Endometrial microvascular endothelial cells (primary cell): ENCODE data around the gene ZNF618. TPM values are rescaled to one million over a fixed set of nuclear protein-coding genes. Genes with fewer than 3 reads are reported as not detected.

Experiments used
- in situ Hi-C: cut with HindIII; loops from 2 replicates; pipeline ENCODE4 v1.10.0; 2017; ENCODE audit warnings: low sequenced_read_pairs, low pct_unique_long_range_greater_than_20kb; ENCODE audit errors: inconsistent ontology term
- total RNA-seq: library from RNA; depleted of rRNA; stranded (reverse); fragments of >200 nt; gene quantifications from one replicate; pipeline ENCODE4 v1.2.3, GENCODE V29; 2015; ENCODE audit errors: inconsistent ontology term

ZNF618 gene, protein sequence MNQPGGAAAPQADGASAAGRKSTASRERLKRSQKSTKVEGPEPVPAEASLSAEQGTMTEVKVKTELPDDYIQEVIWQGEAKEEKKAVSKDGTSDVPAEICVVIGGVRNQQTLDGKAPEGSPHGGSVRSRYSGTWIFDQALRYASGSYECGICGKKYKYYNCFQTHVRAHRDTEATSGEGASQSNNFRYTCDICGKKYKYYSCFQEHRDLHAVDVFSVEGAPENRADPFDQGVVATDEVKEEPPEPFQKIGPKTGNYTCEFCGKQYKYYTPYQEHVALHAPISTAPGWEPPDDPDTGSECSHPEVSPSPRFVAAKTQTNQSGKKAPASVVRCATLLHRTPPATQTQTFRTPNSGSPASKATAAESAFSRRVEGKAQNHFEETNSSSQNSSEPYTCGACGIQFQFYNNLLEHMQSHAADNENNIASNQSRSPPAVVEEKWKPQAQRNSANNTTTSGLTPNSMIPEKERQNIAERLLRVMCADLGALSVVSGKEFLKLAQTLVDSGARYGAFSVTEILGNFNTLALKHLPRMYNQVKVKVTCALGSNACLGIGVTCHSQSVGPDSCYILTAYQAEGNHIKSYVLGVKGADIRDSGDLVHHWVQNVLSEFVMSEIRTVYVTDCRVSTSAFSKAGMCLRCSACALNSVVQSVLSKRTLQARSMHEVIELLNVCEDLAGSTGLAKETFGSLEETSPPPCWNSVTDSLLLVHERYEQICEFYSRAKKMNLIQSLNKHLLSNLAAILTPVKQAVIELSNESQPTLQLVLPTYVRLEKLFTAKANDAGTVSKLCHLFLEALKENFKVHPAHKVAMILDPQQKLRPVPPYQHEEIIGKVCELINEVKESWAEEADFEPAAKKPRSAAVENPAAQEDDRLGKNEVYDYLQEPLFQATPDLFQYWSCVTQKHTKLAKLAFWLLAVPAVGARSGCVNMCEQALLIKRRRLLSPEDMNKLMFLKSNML
- 13.4 TPM for total RNA-seq

DNA sequence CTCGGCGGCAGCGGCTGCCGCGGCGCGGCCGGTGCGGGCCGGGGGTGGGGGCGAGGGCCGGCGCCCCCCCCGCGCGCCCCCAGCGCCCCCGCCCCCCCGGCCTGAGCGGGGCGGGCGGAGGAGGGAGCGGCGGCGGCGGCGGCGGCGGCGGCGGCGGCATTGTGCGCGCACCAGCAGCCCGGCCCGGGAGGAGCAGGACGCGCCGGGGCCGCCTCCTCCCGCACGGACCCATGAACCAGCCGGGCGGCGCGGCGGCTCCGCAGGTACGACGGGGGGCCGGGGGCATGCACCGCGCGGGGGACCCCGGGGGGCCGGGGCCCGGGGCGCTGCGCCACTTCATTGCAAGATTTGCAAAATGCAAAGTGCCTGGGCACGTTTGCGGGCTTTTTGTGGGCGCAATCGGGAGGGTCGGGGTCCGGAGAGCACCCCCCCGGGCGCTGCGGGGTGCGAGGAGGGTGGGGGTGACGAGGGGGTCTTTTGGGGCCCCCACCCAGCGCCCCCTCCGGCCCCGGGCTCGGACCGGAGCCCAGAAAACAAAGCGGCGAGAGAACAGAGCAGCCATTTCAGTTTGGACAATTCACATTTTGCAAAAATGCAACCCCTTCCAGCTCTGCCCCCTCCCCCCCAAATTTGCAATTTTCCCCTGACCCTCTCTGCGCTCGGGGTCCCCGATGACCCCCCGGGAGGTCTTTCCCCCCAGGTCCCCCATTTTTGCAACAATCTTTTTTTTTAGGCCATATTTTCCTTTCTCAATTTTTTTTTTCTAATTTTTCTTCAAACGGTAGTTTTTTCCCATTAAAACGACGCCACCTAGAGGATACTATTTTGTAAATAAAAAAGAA, at the start of gene ZNF618:
Gene ZNF618 (plus strand): TSS at position 159 of the 842 bp plus-strand sequence. CDS start 72 bp downstream, at position 231.
- in situ Hi-C loops = no loop called here

DNA sequence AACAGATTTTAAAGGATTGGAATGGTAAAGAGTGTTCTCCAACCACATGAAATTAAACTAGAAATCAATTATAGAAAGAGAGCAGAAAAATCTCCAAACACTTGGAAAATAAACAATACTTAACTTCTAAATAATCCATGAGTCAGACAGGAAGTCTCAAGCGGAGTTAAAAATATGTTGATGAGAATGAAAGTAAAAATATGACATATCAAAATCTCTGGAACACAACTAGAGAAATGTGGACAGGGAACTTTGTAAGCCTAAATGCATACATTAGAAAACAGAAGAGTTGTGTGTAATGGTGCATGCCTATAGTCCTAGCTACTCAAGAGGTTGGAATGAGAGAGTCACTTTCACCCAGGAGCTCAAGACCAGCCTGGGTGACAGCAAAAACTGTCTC, 47.9 kb upstream of the ZNF618 start:
- in situ Hi-C loops = no loop called here

DNA sequence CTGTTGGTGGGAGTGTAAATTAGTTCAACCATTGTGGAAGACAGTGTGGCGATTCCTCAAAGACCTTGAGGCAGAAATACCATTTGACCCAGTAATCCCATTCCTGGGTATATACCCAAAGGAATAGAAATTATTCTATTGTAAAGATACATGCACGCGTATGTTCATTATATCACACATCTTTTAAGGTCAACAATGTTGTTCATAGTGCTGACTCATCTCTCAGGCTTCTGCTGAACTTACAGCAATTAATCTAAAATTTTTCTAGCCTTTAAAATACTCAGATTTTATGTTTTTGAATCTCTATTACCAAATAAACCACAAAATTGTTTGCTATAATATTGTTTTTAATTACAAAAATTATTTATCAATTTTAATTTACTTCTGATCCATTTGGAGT, 38.8 kb upstream of the ZNF618 start:
- in situ Hi-C loops = no loop called here

DNA sequence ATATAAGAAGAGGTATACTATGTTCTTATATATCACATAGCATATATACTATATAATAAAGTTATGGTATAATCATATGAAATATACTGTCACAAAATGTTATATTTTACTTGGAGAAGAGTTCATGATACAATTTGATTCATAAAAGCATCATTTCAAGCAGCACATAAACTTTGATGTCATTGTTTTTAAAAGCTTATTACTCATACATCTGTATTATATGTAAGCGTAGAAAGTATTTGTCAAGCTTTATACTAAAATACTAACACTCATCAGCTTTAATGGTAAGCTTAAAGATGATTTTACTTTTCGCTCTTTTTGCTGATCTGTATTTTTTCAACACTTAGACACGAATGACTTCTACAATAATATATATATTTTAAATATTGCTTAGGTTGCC, 34.0 kb upstream of the ZNF618 start:
- in situ Hi-C loops = no loop called here

DNA sequence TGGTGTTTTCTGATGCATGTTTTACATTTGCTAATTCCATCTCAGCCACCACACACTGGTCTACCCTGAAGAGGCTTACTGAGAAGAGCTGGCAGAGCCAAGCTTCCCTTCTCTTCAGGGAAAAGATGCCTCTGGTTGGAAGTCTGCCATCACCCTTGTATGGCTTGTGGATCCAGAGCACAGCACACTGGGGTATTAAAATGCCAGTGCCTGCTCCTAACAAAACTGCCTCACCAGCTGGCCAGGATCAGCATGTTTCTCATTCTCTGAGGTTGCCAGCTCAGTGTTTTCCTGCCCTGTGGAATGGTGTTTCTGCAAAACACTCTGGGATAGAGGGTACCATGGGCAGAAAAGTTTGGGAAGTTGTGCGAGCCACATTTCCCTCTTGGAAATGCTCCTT, 31.6 kb upstream of the ZNF618 start:
- in situ Hi-C loops = no loop called here

DNA sequence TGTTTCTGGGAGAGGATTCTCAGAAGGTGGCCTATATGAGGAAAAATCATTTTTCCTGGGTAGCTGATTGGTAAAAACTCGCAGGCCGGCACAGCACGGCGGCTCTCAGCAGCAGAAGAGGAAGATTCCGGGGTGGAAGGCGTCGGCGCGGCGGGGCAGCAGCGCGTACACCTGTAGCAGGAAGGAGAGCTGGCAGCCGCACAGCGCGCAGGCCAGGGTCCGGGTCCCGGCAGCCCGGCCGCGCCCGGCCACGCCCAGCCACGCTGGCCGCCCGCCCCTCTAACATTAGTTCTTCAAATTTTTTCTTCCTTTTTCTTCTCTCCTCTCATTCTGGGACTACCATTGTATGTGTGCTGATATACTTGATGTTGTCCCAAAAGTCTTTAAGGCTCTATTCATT, 24.8 kb upstream of the ZNF618 start:
- in situ Hi-C loops = no loop called here

DNA sequence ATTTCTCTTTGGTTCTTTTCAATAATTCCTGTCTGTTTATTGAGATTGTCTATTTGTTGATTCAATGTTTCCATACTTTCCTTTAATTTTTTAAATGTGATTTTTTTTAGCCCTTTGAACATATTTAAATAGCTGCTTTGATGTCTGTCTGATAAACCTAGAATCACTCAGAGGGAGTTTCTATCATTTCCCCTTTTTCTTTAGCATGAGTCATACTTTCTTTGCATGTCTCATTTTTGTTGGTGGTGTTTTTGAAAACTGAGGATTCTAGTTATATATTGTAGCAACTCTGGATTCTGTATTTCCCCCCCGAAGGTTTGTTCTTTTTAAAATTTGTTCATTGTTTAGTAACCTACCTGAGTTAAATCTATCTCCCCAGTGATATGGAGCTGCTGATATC, 24.2 kb upstream of the ZNF618 start:
- in situ Hi-C loops = no loop called here

DNA sequence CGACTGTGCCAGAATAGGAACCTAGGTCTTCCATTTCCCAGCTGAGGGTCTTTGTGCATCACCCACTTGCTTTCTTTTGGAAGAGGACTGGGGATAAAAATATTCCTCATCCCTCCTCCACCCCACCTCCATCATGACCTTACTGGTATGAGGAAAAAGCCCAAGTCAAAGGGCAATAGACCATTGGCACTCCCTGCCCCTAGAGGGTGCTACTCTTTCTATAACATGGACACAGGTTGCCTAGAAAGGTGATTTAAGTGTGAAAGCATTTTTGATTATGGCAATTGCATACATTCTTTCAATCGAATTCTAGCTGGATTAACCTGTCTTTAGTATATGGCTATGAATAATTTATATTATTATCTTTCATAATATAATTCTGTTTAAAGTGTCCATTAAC, 22.8 kb upstream of the ZNF618 start:
- in situ Hi-C loops = no loop called here

DNA sequence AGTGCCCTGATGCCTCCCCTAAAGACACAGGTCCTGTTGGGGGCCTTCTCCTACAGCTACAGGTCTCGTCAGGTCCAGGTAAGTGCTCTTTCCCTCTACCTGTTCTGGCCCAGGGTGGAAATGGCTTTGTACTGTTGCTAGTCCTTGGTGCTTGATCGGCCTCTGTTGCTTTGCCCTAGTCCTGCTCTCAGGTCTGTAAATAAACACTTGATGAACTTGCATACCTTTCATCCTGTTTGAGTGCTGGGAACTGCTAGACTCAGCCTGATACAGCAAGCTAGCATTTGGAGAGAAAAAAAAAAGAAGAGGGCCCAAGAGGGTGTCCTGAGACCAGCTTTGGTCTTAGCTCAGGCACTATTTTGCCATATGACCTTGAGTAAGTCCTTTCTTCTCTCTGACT, 21.8 kb upstream of the ZNF618 start:
- in situ Hi-C loops = no loop called here

DNA sequence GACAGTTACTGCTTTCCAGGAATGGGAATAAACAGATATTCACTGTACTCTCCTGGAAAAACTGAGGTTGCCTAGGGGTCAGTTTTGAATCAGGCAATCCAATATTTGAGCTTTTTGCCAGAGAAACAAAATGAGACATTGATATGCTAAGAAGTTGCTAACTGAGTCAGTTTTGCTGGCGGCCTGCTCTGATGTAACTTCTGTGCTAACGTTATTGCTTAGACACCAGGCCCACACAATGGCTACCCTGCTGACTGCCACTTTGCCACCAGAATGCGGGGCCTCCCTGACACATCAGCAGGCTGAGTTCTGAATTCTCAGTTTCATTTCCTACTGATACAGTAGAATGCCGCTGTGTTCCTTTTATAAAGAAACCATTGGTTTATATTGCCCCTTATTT, 18.2 kb upstream of the ZNF618 start:
- in situ Hi-C loops = no loop called here

DNA sequence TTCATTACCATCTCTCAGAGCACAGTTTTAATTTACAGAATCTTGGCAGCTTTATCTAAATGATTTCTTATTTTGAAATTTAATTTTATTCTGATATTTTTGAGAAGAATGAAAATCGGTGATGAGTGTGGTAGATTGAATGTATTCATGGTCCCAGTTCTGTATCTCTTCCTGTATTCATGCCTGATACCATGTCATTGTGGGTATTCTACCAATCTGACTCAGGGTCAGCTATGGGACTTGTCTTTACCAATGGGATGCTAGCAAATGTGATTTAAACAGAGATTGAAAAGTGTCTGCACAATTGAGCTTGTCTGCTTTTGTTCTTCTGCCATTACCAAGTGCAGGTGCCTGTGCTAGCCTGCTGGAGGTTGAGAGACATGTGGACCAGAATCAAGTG, 17.8 kb upstream of the ZNF618 start:
- in situ Hi-C loops = no loop called here

DNA sequence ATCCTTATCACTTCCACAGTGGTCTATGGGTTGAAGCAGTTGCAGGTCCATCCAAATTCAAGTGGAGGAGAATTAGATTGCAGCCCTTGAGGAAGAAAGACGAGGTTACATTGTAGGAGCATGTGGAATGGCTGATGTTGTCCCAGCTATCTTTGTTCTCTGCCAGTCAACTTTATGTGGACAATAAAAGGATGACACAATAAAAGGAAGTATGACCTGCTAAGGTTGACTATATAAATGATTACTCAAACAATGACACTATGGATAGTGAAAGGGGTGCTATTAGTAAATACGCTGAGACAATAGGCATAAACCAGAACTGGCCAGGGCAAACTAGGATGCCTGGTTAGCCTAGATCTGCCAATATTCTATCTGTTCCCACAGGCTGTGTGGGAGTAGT, 12.8 kb upstream of the ZNF618 start:
- in situ Hi-C loops = no loop called here

DNA sequence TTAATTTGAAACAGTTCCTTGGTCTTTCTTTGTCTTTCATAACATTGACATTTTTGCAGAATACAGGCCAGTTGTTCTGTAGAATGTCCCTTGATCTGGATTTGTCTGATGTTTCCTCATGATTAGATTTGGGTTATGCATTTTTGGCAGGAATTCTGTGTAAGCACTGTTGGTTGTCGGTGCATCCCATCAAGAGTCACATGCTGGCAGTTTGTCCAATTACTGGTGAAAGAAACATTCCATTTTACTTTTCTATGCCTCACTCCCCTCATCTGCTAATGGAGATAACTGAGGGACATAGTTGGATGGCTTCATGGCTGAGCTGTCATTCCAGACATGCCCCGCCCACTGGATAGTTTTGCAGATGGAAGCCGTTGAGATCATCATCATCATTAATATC, 7.6 kb upstream of the ZNF618 start:
- in situ Hi-C loops = no loop called here

DNA sequence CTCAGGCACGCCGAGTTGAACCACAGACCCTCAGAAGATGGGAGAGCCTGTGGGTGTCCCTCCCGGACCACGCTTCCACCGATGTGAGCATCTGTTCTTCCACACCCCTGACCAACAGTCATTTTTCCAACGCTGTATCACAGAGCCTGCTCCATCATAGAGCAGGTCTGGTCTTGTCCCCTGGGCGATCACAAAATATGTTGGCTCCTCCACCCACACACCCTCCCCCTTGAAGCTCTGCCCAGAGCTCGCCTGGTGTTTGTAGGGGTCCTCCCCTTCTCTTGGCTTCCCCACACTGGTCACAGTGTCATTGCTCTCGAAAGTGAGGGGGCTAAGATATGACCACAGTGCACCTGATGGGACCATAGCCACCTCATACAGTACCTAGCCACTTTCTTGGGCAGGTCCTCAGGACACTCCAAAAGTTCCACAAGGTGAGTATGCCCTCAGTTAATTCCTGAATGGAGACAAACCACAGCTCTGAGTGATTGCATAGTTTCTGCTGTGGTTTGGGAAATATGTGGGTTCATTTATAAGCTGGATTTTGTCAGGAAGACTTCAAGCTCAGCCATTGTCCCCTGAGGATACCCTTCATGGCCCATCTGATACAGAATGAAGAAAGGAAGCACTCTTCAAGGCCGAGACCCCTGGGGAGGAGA, 3.5 kb upstream of the ZNF618 start:
- in situ Hi-C loops = no loop called here

DNA sequence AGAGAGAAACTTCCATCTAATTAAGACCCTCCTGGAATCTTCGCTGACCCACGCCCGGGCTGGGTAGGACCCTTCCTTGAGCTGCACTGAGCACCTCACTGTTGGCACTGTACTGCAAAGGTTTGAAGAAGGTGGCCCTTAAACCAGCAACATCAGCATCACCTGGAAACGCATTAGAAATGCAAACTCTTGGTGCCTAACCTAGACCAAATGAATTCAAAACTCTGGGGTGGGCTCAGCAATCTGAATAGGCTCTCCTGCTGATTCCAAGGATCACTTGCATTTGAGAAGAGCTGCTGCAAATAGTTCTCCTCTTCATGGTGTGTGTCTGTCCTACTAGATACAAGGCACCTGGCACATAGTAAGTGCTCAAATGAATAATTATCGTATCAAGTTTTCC, 2.7 kb upstream of the ZNF618 start:
- in situ Hi-C loops = no loop called here

DNA sequence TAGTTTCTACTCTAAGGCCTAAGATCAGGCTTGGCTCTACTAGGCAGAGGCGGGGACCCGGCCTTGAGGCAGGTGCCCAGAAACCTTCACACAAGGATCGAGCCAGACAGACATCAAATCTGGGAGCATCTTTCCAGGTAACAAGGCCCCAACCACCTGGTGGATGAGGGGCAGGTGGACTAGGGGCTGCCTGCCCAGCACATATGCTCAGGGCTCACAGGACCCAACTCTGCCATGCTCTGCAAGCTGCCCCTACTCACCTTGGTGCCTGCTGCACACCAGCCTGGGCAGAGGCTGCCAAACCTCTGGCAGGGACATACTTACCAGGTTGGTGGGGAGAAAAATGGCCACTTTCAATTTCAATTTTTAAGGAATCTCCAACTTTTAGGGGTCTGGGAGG, 2.2 kb upstream of the ZNF618 start:
- in situ Hi-C loops = no loop called here

DNA sequence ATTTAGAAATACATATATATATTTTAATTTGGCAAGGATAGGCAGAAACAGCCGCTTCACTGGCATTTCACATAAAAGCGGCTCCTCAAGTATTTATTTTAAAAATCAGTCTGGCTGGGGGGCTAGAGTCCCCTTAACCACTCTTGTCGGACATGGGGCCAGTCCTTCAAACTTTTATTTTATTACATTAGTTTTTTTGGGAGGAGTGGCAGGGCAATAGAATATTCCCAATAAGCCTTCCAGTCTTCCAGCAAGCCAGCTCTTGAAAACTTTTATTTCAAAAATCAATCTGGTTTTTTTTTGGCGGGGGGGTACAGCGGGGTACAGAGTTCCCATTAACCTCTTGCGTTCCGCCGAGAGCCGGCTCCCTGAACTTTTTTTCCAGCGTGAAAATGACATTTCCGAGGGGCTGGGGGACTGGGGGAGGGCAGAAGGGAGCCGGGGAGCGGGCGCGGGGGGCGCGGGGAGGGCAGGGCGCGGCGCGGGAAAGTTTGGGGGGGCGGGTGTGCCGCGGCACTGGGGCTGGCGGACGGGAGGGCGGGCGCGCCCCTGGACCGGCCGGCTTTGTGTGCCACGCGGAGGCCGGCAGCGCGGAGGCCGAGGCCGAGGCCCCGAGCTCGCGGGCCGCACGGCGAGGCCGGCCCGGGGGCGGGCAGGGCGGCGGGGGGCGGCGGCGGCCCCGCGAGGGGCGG, 504 bp upstream of the ZNF618 start:
- in situ Hi-C loops = no loop called here

DNA sequence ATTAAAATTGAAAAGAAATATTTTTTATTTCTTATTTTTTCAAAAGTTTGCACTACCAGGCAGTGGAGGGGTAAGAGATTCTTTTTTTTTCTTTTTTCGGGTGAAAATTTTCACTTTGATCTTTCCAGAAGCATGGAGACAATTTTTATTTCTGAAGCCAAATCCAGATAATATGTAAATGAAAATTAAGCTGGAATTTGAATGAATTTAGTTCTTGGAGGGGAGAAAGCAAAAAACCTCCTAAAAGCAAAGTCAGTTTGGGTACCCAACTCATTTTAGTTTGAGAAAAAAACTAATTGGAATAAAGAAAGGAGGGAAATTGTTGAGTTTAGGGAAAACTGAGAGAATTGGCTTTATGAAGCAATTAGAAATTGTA, 872 bp downstream of the ZNF618 start:
- in situ Hi-C loops = no loop called here
